Activated T-cell treated with anti-CD3 and anti-CD28 coated beads, Interleukin-2, amount 50 U/mL, for 4 hours (primary cell): ENCODE data around the gene UTP20. TPM values are rescaled to one million over a fixed set of nuclear protein-coding genes. Genes with fewer than 3 reads are reported as not detected.

ENCODE experiments used
- ATAC-seq, 2 donors: fragments of 200-7000 bp; cut with Tn5 transposase; one replicate each; pipeline ENCODE4 v1.10.0; 2021
- DNase-seq: peaks from one replicate; pipeline ENCODE4 v3.0.0-alpha.2; 2020
- H3K27me3 Mint-ChIP-seq: one replicate; pipeline ENCODE4 v1.8.0; 2021; ENCODE audit warnings: low read depth, mixed read lengths
- H3K36me3 Mint-ChIP-seq: one replicate; pipeline ENCODE4 v1.8.0; 2022; ENCODE audit warnings: mixed read lengths; ENCODE audit not compliant: insufficient read depth
- H3K4me1 Mint-ChIP-seq: one replicate; pipeline ENCODE4 v1.8.0; 2021; ENCODE audit warnings: low read depth, mixed read lengths
- H3K4me3 Mint-ChIP-seq: one replicate; pipeline ENCODE4 v1.8.0; 2021; ENCODE audit warnings: mild to moderate bottlenecking, moderate library complexity, mixed read lengths
- H3K9me3 Mint-ChIP-seq: one replicate; pipeline ENCODE4 v1.8.0; 2021; ENCODE audit warnings: mixed read lengths
- total RNA-seq, 3 donors: library from RNA; stranded (reverse); gene quantifications; one replicate each; pipeline ENCODE4 v1.2.1, GENCODE V29; 2021

Gene UTP20
- total RNA-seq, 3 donors from 2014 or later, result 61.7 to 69.5 (median 68.3) TPM

DNA sequence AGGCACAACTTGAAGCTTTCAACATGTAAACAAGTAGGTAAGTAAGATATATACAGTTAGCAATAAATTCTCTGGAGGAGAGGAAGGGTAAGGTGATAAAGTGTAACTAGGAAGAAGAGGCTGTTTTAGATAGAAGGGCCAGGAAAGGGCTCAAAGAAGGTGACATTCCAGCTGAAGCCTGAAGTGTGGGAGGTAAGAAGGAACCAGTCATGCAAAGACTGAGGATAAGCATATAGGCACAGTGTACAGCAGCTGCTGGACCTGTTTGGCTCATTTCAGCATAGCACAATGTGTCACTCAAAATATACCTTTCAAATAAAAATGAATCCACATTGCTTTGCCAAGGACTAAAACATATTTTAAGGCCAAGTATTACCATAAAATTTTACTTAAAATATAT, 156.2 kb downstream of the UTP20 start:
- no peak for ATAC-seq
- DNase-seq, result no peak
- Mint-ChIP-seq H3K36me3 (no peaks in the 10 kb centered on the region), H3K27me3 (peaks cover 5% of the 10 kb centered on the region), H3K4me1 (no peaks in the 10 kb centered on the region), H3K4me3 (no peak overlapping the region), H3K9me3 (no peaks in the 10 kb centered on the region)

Other genes starting within 250 kb of the UTP20 start
- not detected for gene SLC5A8, start 69.9 kb upstream of the UTP20 start, total RNA-seq
- gene ARL1, start 127.7 kb downstream of the UTP20 start, total RNA-seq, result 100 to 1,000 TPM in 1 of 3 donors, 10 to 100 TPM in 2; 82.4 to 100 (median 92.5) TPM
- gene SPIC, start 195.2 kb downstream of the UTP20 start, total RNA-seq, result not detected